SK-N-SH (cell line): ENCODE results near the gene ITGAV. TPM values are rescaled to one million over a fixed set of nuclear protein-coding genes. Genes with fewer than 3 reads are reported as not detected.

Source experiments
- CHD2 ChIP-seq: fragments of 150-350 bp; IDR thresholded peaks from 2 replicates; pipeline ENCODE4 v1.6.1; 2018; ENCODE audit warnings: low read length; ENCODE audit not compliant: partially characterized antibody
- ELF1 ChIP-seq: IDR thresholded peaks from 2 replicates; pipeline ENCODE4 v1.4.0; 2012
- EP300 ChIP-seq, 2 experiments: IDR thresholded peaks; 2 replicates each; pipeline versions ENCODE4 v1.4.0 to v1.6.1; 2012; ENCODE audit warnings: borderline replicate concordance in 1 of 2, low read depth in 1 of 2, low read length in 1 of 2
- EZH2phosphoT487 ChIP-seq: fragments of 200-600 bp; sonication (generic); IDR thresholded peaks from 2 replicates; pipeline ENCODE4 v1.6.1; 2017; ENCODE audit warnings: low read depth, mixed run types, mild to moderate bottlenecking, antibody characterized with exemption, moderate library complexity, borderline replicate concordance
- FOSL2 ChIP-seq: IDR thresholded peaks from 2 replicates; pipeline ENCODE4 v1.4.0; 2012; ENCODE audit warnings: low read depth, mild to moderate bottlenecking, moderate library complexity, borderline replicate concordance
- FOXJ3 ChIP-seq: sonication (generic); formaldehyde crosslinking; IDR thresholded peaks from 2 replicates; pipeline ENCODE4 v1.5.1; 2020; ENCODE audit warnings: mild to moderate bottlenecking, missing genetic modification reagents
- FOXM1 ChIP-seq: IDR thresholded peaks from 2 replicates; pipeline ENCODE4 v1.4.0; 2012; ENCODE audit warnings: low read depth, mild to moderate bottlenecking
- GABPA ChIP-seq: IDR thresholded peaks from 2 replicates; pipeline ENCODE4 v1.4.0; 2012; ENCODE audit warnings: low read depth, mild to moderate bottlenecking
- GATA2 ChIP-seq: sonication (generic); formaldehyde crosslinking; IDR thresholded peaks from 2 replicates; pipeline ENCODE4 v1.5.0; 2020; ENCODE audit warnings: mild to moderate bottlenecking, missing genetic modification reagents
- IRF3 ChIP-seq: fragments of 150-350 bp; IDR thresholded peaks from 2 replicates; pipeline ENCODE4 v1.6.1; 2016; ENCODE audit warnings: mild to moderate bottlenecking, low read depth, low read length
- MAX ChIP-seq: IDR thresholded peaks from 2 replicates; pipeline ENCODE4 v1.4.0; 2012; ENCODE audit warnings: low read depth
- MEF2A ChIP-seq: IDR thresholded peaks from 2 replicates; pipeline ENCODE4 v1.4.0; 2012; ENCODE audit warnings: low read depth, borderline replicate concordance
- NFIC ChIP-seq: IDR thresholded peaks from 2 replicates; pipeline ENCODE4 v1.4.0; 2012; ENCODE audit warnings: borderline replicate concordance
- PBX3 ChIP-seq: IDR thresholded peaks from 2 replicates; pipeline ENCODE4; 2012
- POLR2AphosphoS5 ChIP-seq: IDR thresholded peaks from 2 replicates; pipeline ENCODE4 v1.6.1; 2012; ENCODE audit warnings: low read depth, low read length
- RAD21 ChIP-seq: IDR thresholded peaks from 2 replicates; pipeline ENCODE4 v1.6.1; 2012; ENCODE audit warnings: mild to moderate bottlenecking, low read length
- RCOR1 ChIP-seq: fragments of 150-350 bp; IDR thresholded peaks from 2 replicates; pipeline ENCODE4 v1.6.1; 2017; ENCODE audit warnings: antibody characterized with exemption, low read length
- REST ChIP-seq: IDR thresholded peaks from 2 replicates; pipeline ENCODE4 v1.6.1; 2012; ENCODE audit warnings: mild to moderate bottlenecking, low read depth, low read length, moderate library complexity
- RFX5 ChIP-seq: IDR thresholded peaks from 2 replicates; pipeline ENCODE4 v1.6.1; 2012; ENCODE audit warnings: mild to moderate bottlenecking, improper control_type of control experiment, low read length
- RXRA ChIP-seq: IDR thresholded peaks from 2 replicates; pipeline ENCODE4 v1.4.0; 2012; ENCODE audit warnings: low read depth, mild to moderate bottlenecking, borderline replicate concordance
- SIN3A ChIP-seq: IDR thresholded peaks from 2 replicates; pipeline ENCODE4 v1.6.1; 2012; ENCODE audit warnings: low read depth, mild to moderate bottlenecking, low read length, moderate library complexity, borderline replicate concordance
- SMC3 ChIP-seq: IDR thresholded peaks from 2 replicates; pipeline ENCODE4 v1.6.1; 2012; ENCODE audit warnings: low read depth, low read length, improper control_type of control experiment
- TAF1 ChIP-seq: IDR thresholded peaks from 2 replicates; pipeline ENCODE4 v1.6.1; 2012; ENCODE audit warnings: low read depth, mild to moderate bottlenecking, low read length, moderate library complexity, borderline replicate concordance
- TCF12 ChIP-seq: IDR thresholded peaks from 2 replicates; pipeline ENCODE4 v1.4.0; 2012
- TEAD4 ChIP-seq: IDR thresholded peaks from 2 replicates; pipeline ENCODE4 v1.4.0; 2012; ENCODE audit warnings: mild to moderate bottlenecking, borderline replicate concordance; ENCODE audit not compliant: insufficient read depth
- USF2 ChIP-seq: fragments of 150-350 bp; IDR thresholded peaks from 2 replicates; pipeline ENCODE4 v1.6.1; 2017; ENCODE audit warnings: antibody characterized with exemption, low read length, low read depth, borderline replicate concordance
- polyA plus RNA-seq, 3 experiments: library from polyadenylated mRNA; depleted of rRNA; stranded (reverse); fragments of >200 nt; gene quantifications; 2 replicates each; pipeline ENCODE4 v1.2.3, GENCODE V29; 2012

ITGAV gene
- polyA plus RNA-seq, 1 of the 3 experiments (the other 2 are of a cell fraction), result 24.3 TPM

- 0 out of 2 replicates have a peak, but pooled peaks have one; percentile 61 for TF ChIP-seq REST
- no peak for TF ChIP-seq GABPA
- TF ChIP-seq EP300 (IDR thresholded peaks at IDR 0.05; ENCODE audit: borderline replicate concordance in 1 of 2, low read depth in 1 of 2, low read length in 1 of 2), result peak in 1 of 2 experiments; percentile 67; a peak in 1 of 4 replicates
- TF ChIP-seq CHD2, result no peak
- TF ChIP-seq POLR2AphosphoS5, result peak; percentile 60; the same call in 1 of the 2 replicates
- TF ChIP-seq EZH2phosphoT487, result no peak
- peak; percentile 86 for TF ChIP-seq NFIC
- TF ChIP-seq GATA2 (CRISPR knock-in tag), result no peak
- peak; percentile 88 for TF ChIP-seq TCF12
- TF ChIP-seq SIN3A, result peak; percentile 51; the same call in 1 of the 2 replicates
- TF ChIP-seq RXRA, result peak; percentile 82
- no peak for TF ChIP-seq MAX
- peak; percentile 88 for TF ChIP-seq PBX3
- no peak for TF ChIP-seq SMC3
- TF ChIP-seq TAF1, result no peak
- no peak for TF ChIP-seq RCOR1
- TF ChIP-seq RAD21, result no peak
- no peak for TF ChIP-seq RFX5
- TF ChIP-seq FOSL2, result peak; percentile 98
- TF ChIP-seq FOXM1, result no peak; the same call in 1 of the 2 replicates
- peak; percentile 54; the same call in 1 of the 2 replicates for TF ChIP-seq TEAD4
- TF ChIP-seq IRF3, result no peak
- no peak for TF ChIP-seq FOXJ3 (CRISPR knock-in tag)
- peak; percentile 82 for TF ChIP-seq MEF2A
- no peak for TF ChIP-seq ELF1
- TF ChIP-seq USF2, result no peak
Measured at GRCh38 chr2:186575302-186575701, 14.6 kb upstream of the ITGAV start (continued).
